Inflammatory macrophage (primary cell): ENCODE results near the gene EPC2.

Experiments used
- DNase-seq, 2 donors: peaks; one replicate each; pipeline ENCODE4 v3.0.0-alpha.2; 2020 to 2022
- total RNA-seq, 18 experiments: gene quantifications; one replicate each; lab custom pipeline; 2026; ENCODE audit warnings: mixed read lengths in 6 of 18, inconsistent platforms in 2 of 18; lab: John Stamatoyannopoulos, UW

EPC2 gene, protein sequence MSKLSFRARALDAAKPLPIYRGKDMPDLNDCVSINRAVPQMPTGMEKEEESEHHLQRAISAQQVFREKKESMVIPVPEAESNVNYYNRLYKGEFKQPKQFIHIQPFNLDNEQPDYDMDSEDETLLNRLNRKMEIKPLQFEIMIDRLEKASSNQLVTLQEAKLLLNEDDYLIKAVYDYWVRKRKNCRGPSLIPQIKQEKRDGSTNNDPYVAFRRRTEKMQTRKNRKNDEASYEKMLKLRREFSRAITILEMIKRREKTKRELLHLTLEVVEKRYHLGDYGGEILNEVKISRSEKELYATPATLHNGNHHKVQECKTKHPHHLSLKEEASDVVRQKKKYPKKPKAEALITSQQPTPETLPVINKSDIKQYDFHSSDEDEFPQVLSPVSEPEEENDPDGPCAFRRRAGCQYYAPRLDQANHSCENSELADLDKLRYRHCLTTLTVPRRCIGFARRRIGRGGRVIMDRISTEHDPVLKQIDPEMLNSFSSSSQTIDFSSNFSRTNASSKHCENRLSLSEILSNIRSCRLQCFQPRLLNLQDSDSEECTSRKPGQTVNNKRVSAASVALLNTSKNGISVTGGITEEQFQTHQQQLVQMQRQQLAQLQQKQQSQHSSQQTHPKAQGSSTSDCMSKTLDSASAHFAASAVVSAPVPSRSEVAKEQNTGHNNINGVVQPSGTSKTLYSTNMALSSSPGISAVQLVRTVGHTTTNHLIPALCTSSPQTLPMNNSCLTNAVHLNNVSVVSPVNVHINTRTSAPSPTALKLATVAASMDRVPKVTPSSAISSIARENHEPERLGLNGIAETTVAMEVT
- total RNA-seq: 17.8 to 43.7 (median 27.7) reads per million in 18 experiments

DNA sequence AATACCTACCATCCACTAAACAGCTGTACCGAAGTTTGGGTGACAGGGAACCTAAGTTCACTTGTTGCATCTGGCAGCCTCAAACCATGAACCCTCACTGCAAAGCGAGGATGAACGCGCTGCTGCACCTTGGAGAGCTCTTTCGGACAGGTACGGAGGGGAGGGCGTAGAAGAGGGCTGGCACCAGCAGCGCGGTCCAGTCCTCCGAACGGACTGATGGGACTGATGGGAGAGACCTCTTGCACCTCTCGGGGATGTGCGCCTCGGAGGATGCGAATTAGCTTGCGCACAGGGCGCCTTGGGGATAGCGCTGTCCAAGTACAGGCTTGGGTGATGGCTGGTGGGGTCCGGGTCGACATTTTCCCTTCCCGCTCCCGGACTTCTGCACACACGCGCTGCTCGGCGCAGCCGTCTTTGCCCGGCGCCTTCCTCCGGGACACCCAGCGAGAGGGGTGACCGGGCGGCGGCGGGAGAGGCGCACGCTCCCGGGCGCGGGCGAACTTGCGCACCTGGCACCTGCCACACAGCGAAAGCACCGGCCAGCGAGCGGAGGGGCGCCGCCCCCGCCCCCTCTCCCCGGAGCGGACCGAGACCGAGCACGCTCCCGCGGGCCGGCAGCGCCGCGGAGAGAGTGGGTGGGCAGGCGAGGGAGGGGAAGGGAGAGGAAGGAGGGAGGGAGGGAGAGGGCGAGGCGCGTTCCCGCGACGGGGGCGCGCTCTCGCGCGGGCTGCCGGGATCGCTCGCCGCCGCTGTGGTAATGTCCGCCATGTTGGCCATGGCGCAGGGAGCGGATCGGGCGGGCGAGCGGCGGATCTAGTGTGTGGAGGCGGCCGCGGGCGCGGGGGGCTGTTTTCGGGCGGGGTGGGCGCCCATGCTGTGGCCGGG, at the start of gene EPC2:
Gene EPC2, plus strand, starts transcription at position 754 of the 885 bp plus-strand sequence. CDS start 267 bp downstream, outside the sequence.
- DNase-seq: peak; percentile 77 to 82

DNA sequence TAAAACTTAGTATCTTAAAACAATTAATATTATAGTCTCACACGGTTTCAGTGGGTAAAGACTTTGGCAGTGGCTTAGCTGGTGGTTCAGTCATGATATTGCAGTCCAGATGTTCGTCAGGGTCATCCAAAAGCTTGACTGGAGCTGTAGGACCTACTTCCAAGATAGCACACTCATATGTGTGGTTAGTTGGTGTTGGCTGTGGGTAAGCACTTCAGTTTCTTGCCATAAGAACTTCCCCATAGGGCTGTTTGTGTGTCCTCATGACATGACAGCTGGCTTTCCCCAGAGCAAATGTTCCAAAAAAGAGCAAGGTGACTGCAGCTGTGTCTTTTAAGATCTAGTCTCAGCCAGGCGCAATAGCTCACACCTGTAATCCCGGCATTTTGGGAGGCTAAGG, 48.5 kb upstream of the EPC2 start:
- peak; percentile 15 to 62 for DNase-seq

DNA sequence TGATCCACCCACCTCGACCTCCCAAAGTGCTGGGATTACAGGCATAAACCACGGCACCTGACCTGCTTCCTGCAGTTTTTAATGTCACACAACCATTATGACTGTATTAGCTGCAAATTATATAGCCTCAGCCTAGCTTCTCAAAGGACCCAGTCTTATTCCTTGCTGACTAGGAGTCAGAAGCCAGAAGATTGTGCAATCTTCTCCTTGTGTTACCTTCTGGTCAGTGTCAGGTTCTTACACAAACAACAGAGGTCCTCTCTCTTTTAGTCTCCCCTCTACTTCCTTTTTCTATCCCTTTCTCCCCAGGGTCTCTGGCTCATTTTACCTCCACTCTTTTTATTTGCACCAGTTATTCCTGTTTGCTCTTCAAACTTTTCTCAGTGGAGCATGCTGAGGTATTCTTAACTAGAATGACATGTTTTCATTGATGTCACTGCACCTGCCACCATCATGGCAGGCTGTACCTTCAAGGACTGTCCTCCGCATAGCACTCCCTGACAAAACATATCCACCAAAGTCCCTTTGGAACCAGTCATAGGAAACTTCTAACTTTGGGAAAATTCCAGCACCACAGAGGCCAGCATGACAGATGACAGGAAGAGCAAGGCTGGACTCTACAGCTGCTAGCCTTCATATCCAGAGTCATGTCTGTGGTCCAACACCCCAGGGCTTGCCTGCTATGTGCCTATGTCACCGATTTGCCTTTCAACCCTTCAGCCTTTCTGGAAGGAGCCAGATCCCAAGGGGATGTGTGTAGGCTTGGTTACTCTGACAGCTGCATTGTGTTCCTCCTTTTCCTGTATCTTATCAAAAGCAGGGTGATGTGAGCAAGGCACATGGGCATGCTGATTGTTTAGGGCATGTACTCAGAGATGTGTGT, 45.2 kb upstream of the EPC2 start:
- no peak for DNase-seq

DNA sequence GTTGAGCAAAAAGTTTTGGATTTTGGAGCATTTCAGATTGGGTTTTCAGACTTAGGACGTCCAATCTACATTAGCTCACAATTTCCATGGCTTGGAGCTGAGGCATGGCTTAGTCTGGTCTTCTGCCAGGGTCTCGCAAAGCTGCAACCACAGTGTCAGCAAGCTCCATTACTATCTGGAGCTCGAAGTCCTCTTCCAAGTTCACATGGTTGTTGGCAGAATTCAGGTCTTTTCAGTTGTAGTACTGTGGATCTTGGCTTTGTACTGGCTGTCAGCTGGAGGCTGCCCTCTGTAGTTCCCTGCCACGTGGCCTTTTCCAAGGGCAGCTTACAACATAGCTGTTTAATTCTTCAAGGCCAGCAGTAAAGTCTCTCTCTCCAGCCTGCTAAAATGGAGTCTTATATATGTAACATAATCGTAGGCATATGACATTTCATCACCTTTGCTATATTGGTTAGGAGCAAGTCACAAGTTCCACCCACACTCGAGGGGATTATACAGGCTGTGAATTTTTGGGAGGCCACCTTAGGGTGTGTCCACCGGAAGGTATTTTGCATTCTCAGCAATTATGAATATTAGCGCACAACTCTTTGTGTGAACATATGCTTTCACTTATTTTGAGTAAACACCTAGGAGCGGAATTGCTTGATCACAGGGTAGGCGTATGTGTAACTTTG, 41.5 kb upstream of the EPC2 start:
- DNase-seq: no peak

DNA sequence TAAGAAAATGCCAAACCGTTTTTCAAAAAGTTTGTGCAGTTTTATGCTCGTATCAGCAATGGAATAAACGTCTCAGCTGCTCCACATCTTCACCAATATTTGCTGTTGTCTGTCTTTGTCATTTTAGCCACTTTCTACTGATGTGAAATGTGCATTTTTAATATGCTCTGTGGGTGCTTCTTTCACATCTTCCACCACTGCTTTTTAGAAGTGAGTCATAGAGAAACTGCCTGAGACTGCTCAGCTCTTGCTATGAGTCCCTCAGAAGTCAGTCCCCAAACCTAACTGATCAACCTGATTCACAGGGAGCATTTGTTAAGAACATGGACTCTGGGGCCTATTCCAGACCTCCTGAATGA, 41.0 kb upstream of the EPC2 start:
- DNase-seq: no peak

DNA sequence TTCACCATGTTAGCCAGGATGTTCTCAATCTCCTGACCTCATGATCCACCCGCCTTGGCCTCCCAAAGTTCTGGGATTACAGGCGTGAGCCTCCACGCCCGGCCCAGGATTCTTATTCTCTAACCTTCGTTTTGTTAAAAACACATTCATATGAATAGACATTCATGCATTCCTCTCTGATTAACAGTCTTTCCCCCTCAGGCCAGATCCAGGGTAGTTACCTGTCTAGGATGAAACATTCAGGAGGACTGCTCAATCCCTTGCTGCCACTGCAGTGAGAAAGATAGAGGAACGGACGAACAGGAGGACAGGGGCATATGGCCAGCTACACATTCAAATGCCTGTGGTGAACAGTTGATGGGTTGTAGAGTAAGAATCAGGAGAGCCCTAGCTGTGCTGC, 39.6 kb upstream of the EPC2 start:
- no peak for DNase-seq

DNA sequence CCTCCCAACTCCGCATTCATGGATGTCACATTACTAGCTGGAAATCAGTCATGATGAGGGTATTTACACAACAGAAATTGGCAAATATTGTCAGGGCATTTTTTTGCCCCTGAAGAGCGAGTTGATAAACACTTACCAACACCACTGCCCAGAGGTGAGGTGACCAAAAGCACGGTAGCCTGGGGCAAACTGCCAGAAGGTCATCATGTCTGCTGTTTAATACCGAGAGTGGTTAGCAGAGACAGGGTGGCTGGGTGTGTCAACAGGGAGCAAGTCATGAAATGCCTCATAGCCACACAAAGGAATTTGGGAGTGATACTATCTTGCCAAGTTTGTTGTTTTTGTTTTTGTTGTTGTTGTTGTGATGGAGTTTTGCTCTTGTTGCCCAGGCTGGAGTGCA, 37.0 kb upstream of the EPC2 start:
- no peak for DNase-seq

DNA sequence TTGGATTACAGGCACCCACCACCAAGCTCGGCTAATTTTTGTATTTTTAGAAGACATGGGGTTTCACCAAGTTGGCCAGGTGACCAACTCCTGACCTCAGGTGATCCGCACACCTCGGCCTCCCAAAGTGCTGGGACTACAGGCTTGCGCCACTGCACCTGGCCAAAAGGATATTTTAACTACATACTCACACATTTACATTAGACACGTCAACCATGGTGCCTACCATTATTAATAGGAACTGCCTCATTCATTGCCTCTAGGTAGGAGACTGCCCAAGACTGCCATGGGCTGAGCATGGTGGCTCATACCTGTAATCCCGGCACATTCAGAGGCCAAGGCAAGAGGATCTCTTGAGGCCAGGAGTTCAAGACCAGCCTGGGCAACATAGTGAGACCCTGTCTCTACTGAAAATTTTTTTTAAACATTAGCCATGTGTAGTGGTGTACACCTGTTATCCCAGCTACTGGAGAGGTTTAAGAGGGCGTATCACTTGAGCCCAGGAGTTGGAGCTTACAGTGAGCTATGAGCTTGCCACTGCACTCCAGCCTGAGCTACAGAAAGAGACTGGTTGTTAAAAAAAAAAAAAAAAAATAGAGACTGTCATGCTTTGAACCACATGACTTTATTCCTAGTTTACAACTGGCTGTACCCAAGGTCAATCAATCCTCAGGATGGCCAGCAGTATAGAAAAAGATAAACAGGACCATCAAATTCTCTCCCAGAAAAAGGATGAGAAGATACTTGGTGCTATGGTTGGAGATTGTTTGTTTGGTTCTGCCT, 31.1 kb upstream of the EPC2 start:
- DNase-seq: no peak

DNA sequence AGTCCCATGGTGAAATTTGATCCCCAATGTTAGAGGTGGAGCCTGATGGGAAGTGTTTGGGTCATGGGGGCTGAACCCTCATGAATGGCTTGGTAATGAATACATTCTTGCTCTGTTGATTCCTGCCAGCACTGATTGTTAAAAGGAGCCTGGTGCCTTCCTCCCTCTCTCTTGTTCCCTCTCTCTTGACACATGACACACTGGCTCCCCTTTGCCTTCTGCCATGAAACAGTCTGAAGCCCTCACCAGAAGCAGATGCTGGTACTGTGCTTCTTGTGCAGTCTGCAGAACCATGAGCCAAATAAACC, 30.6 kb upstream of the EPC2 start:
- DNase-seq: no peak

DNA sequence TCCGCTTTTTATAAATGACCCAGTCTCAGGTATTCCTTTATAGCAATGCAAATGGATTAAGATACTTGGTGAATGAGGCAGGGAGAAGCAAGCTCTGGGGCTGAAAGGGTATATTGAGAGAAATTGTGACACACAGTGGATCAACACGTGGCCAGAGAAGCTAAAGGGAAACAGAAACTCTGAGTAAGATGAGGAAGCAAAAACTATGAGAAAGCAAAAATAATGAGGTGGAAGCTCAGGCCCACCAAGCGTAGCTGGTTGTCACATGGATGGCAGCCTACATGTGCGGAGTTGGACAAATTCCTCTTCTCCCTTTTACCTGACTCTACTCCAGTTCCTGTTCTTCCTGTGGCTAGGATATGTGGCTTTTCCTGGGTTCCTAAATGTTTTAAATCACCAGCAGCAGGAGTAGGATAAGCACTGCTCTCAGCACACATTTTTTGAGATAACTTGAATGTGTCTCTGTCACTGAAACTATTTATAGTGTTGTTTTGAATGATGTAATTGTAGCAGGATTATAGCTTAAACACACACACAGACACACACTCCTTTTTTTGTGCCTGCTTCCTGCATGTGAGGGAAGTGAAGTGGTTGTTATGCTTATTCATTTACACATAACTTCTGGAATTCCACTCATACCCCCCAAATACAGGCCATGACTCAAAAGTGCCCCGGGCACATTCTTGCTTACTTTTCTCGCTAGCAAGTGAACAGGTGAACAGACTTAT, 30.1 kb upstream of the EPC2 start:
- peak; percentile 76 to 78 for DNase-seq

DNA sequence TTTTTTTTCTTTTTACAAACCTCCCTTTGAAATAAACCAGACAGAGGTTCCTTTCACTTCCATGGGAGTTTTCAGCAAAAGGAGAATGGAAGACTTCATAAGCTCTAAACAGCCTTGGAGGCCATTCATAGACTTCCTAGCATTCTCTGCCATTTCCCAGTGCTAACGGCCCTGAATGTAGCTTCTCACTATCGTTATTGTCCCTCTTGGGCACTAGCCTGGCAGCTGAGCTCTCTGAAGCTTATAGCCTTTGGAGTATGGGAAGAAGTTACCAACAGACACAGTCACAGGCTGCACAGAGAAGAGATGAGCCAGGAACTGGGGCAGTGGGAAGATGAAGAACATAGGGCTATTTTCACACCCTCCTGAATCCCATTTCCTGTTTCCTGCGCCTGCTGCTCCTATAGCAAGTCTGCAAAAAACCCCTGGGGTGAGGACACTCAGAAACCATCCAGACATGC, 29.1 kb upstream of the EPC2 start:
- DNase-seq: no peak

DNA sequence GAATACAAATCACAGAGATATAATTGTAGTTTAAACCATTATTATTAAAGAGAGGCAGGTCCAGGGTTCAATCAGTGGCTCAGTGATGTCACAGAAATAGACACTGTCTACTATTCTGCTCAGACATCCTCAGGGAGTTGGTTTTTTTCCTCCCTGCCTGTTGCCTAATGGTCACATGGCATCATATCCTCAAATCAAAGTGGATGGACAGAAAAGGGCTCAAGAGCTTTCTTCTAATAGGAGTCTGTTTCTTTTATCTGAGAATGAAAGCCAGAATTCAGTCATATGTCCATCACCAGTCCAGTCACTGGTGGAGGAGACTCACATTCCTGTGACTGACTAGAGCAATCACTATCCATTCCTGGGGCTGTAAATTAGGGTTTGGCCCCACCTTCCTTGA, 27.9 kb upstream of the EPC2 start:
- no peak for DNase-seq

DNA sequence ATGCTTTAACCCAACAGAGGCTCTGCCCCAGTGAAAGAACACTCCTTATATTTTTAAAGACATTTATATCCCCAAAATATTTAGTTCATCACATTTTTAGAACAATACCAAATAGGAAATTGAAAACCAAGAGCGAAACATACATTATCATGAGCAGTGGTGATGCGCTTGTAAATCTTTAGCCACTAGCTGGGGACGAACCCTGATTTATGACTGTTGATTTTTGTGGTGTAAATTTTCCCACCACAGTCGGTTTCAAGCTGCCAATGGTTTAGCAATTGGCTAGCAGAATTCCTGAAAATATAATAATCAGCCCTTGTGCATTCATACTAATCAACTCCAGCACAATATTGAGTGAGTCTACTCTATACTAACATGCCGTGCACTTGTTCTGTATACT, 27.3 kb upstream of the EPC2 start:
- DNase-seq: no peak

DNA sequence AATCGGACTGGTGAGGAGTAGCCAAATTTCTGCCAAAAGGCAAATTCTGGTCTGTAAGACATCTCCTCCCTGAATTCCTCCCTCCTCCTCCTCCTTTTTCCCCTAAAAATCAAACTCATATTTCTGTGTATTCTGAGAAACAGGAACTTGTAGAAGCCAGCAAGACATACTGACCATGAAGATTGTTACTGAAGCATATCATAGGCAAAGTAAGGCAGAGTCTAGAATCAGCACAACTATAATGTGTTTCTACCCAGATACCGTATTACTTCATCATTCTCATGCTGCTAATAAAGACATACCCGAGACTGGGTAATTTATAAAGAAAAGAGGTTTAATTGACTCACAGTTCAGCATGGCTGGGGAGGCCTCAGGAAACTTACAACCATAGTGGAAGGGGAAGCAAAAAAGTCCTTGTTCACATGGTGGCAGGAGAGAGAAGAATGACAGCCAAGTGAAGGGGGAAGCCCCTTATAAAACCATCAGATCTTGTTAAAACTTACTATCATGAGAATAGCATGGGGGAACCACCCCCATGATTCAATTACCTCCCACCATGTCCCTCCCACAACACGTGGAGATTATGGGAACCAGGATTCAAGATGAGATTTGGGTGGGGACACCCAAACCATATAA, 24.9 kb upstream of the EPC2 start:
- no peak for DNase-seq

DNA sequence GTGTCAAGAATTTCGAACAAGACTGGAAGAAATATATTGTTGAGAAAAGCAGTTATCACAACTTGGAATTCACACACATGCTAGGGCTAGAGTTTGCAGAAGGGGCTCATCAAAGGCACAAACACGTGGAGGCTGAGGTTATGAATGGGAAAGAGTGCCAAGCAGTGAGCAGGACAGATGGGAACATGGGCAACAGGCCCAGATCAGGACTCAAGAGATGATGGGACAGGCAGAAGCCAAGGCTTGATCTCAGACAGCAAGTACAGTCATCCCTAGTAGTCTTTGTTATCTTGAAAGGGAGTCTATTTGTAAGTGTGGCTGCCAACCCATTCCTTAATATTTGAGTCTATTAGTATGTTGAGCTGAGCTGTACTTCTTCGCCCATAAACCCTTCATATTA, 22.2 kb upstream of the EPC2 start:
- DNase-seq: no peak

DNA sequence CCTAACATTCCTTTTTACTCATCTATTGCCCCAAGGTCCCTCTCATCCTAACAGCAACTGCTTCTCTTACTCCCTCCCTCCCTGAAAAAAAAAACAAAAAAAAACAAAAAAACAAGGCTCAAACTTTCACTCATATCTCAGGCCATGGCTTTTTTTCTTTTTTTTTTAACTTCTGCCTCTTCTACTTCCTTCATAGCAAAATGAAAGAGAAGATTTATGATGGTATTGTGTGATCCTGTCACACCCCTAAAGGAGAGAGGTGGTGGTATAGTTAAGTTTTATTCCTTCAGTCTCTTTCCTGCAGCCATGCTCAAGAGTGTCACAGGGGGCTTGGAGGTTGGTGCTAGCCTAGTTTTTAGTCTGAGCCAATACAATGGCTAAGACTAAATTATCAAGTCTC, 21.5 kb upstream of the EPC2 start:
- no peak for DNase-seq

DNA sequence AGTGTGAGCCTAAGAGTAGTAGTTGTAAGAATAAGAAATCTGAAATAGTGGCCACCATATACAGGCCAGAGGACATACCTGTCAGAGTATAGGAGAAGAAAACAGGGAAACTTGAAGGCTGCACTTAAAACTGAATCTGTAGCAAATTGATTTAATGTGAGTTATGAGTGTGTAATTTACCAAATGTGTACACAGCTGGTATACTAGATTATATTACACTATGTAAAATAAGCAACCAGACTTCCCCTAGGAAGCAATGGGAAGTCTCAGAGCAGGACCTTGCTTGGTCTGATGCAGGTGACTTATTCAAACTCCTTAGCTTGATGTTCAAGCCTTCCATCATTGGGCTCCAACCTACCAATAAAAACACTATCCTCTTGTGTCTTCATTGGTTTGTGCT, 17.3 kb upstream of the EPC2 start:
- DNase-seq: no peak

DNA sequence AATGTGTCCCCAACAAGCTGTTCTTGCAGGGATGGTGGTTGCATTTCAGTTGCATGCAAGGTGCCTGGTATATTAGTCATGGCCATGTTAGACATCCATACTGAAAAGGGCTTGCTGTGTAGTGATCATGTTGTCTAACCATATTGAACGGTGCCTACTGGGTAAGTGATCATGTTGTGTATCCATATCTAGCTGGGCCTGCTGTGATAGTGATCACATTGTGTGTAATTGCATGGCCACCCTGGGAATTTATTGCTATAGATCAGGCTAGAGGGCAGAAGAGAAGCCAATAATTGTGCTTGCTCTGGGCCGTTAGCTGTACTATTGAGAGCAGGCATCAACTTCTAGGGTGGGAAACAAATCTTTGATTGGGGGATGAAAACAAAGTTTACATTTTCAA, 9.8 kb upstream of the EPC2 start:
- DNase-seq: no peak

DNA sequence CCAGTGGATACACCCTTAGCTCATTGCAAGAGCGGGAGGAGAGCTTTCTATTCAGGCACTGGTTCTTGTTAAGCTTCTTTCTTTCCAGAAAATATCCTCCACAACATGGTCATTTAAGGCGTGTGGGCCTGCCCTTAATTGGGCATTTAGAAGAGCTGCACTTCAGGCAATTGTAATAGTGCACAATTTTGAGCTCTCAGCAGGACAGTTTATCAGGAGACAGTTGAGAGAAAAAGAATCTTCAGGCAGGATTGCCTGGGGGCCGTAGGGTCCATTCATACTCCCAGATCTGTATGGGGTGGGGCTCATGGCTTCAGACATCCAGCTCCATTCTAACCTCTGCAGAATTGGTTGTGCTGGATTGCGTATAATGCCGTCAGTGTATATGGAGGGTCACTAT, 6.0 kb upstream of the EPC2 start:
- DNase-seq: no peak
